K562 (cell line): ENCODE data around the gene EXOSC6.
"Not testable (repeated sequence)": the region's sequence is repeated elsewhere in the genome, so short reads cannot be mapped to it uniquely, and the experiment has no call there.

ENCODE experiments used
- BRCA1 ChIP-seq, 2 experiments: fragments of 450-650 bp in 1 of 2; sonication (generic) in 1 of 2; formaldehyde crosslinking in 1 of 2; IDR thresholded peaks; 2 replicates each; pipeline versions ENCODE4 v1.5.0 to v1.6.1; 2017 to 2020; ENCODE audit warnings: mild to moderate bottlenecking in 1 of 2, missing genetic modification reagents in 1 of 2
- ZNF253 ChIP-seq: fragments of 250-450 bp; sonication (Bioruptor Pico); conservative IDR thresholded peaks from 2 replicates; pipeline ENCODE4 v1.6.1; 2021; ENCODE audit warnings: mild to moderate bottlenecking
- ZNF444 ChIP-seq: fragments of 250-450 bp; sonication (Bioruptor Pico); IDR thresholded peaks from 2 replicates; pipeline ENCODE4 v1.4.0; 2020; ENCODE audit warnings: mild to moderate bottlenecking, moderate library complexity
- TF ChIP-seq, protein P1 (sequence below), 3 experiments: IDR thresholded peaks in 2 of 3; conservative IDR thresholded peaks in 1 of 3; 2 replicates each; pipeline ENCODE4 v1.5.1; 2011 to 2012; ENCODE audit warnings: low read length in 3 of 3, mild to moderate bottlenecking in 3 of 3, control low read depth in 2 of 3, improper control_type of control experiment in 1 of 3, inconsistent platforms in 1 of 3, low read depth in 1 of 3, mixed read lengths in 1 of 3, moderate library complexity in 1 of 3; ENCODE audit not compliant: insufficient read depth in 2 of 3
- TF ChIP-seq, protein P2 (sequence below), 2 experiments: fragments of 450-650 bp in 1 of 2; sonication (generic) in 1 of 2; formaldehyde crosslinking in 1 of 2; IDR thresholded peaks in 1 of 2; conservative IDR thresholded peaks in 1 of 2; 2 replicates each; pipeline versions ENCODE4 v1.6.1 to v1.8.1; 2016 to 2023; ENCODE audit warnings: mild to moderate bottlenecking in 2 of 2, moderate library complexity in 2 of 2, inconsistent platforms in 1 of 2, missing genetic modification reagents in 1 of 2

DNA sequence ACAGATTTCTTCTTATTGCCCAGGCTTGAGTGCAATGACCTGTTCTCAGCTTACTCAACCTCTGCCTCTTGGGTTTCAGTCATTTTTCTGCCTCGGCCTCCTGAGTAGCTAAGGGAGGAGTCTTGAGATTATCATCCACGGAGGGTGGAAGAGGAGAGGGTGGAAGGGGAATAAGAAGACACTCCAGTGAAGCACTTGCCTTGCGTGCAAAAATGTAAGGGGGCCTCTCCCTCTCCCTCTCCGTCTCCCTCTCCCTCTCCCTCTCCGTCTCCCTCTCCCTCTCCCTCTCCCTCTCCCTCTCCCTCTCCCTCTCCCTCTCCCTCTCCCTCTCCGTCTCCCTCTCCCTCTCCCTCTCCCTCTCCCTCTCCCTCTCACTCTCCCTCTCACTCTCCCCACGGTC, 48.2 kb downstream of the EXOSC6 start:
- TF ChIP-seq ZNF444 (CRISPR knock-in tag); BRCA1 (IDR thresholded peaks at IDR 0.05); BRCA1 (CRISPR knock-in tag; IDR thresholded peaks at IDR 0.05); ZNF253 (CRISPR knock-in tag): not testable (repeated sequence)
- TF ChIP-seq, protein P1, sequence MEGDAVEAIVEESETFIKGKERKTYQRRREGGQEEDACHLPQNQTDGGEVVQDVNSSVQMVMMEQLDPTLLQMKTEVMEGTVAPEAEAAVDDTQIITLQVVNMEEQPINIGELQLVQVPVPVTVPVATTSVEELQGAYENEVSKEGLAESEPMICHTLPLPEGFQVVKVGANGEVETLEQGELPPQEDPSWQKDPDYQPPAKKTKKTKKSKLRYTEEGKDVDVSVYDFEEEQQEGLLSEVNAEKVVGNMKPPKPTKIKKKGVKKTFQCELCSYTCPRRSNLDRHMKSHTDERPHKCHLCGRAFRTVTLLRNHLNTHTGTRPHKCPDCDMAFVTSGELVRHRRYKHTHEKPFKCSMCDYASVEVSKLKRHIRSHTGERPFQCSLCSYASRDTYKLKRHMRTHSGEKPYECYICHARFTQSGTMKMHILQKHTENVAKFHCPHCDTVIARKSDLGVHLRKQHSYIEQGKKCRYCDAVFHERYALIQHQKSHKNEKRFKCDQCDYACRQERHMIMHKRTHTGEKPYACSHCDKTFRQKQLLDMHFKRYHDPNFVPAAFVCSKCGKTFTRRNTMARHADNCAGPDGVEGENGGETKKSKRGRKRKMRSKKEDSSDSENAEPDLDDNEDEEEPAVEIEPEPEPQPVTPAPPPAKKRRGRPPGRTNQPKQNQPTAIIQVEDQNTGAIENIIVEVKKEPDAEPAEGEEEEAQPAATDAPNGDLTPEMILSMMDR (IDR thresholded peaks at IDR 0.05 in 2 of 3, conservative IDR thresholded peaks at IDR 0.05 in 1 of 3; ENCODE audit: insufficient read depth in 2 of 3, low read depth in 1 of 3, low read length in 3 of 3) = not testable (repeated sequence)
- TF ChIP-seq, protein P2, sequence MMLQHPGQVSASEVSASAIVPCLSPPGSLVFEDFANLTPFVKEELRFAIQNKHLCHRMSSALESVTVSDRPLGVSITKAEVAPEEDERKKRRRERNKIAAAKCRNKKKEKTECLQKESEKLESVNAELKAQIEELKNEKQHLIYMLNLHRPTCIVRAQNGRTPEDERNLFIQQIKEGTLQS (IDR thresholded peaks at IDR 0.05) = not testable (repeated sequence)
- TF ChIP-seq, protein P2 (CRISPR knock-in tag; conservative IDR thresholded peaks at IDR 0.05) = not testable (repeated sequence)
